HepG2 (cell line): ENCODE measurements around the gene PPP1R16B. TPM values are rescaled to one million over a fixed set of nuclear protein-coding genes. Genes with fewer than 3 reads are reported as not detected.

Source experiments
- ATAC-seq: fragments of 200-7000 bp; cut with Tn5 transposase; 3 replicates; pipeline ENCODE4 v1.9.1; 2020; ENCODE audit warnings: mild to moderate bottlenecking, moderate library complexity
- BruUV-seq: library from RNA; stranded (reverse); fragments of 400-500 nt; replicated peaks from 2 replicates; lab custom pipeline; 2021; lab: Mats Ljungman, UMichigan
- CTCF ChIA-PET: fragments of 300-600 bp; formaldehyde crosslinking; extraction: SDS; loops from one replicate; lab custom pipeline; 2021; ENCODE audit warnings: low total read pairs, inconsistent platforms, low intra/inter-chr PET ratio; lab: Yijun Ruan, JAX
- POLR2A ChIA-PET: fragments of 350-600 bp; sonication (Branson Sonifier 250); formaldehyde crosslinking; loops from one replicate; lab custom pipeline; 2020; ENCODE audit warnings: antibody characterized with exemption, inconsistent platforms; lab: Yijun Ruan, JAX
- DNase-seq: peaks from one replicate; pipeline ENCODE4 v3.0.0-alpha.2; 2015; ENCODE audit warnings: low spot score
- FAIRE-seq: peaks from 3 replicates; lab custom pipeline; 2011; peaks lifted over from hg19 to GRCh38; lab: Jason Lieb, UNC
- H2AFZ ChIP-seq: one replicate; pipeline ENCODE4 v1.6.1; 2011; ENCODE audit warnings: low read length, inconsistent platforms
- H3K27ac ChIP-seq: fragments of 300-600 bp; 3 replicates; pipeline ENCODE4 v1.8.0; 2011; ENCODE audit warnings: mixed run types, mild to moderate bottlenecking, mixed read lengths, low read length, inconsistent platforms; ENCODE audit not compliant: insufficient read depth; ENCODE audit errors: extremely low read length
- H3K27me3 ChIP-seq, 2 experiments: fragments of 200-600 bp in 1 of 2; 2 replicates in 1 of 2; 3 replicates in 1 of 2; pipeline versions ENCODE4 v1.6.0 to v1.8.0; 2011; ENCODE audit warnings: low read length in 2 of 2, mild to moderate bottlenecking in 2 of 2, moderate library complexity in 2 of 2, inconsistent platforms in 1 of 2; ENCODE audit not compliant: insufficient read depth in 2 of 2, control insufficient read depth in 1 of 2
- H3K36me3 ChIP-seq, 2 experiments: fragments of 200-600 bp in 1 of 2; replicated peaks in 1 of 2; 2 replicates in 1 of 2; 3 replicates in 1 of 2; pipeline versions ENCODE4 v1.5.1 to v1.8.0; 2011; ENCODE audit warnings: low read length in 2 of 2, inconsistent platforms in 1 of 2; ENCODE audit not compliant: insufficient read depth in 2 of 2, control insufficient read depth in 1 of 2
- H3K4me1 ChIP-seq: 2 replicates; pipeline ENCODE4 v1.5.1; 2012; ENCODE audit warnings: low read length, inconsistent platforms; ENCODE audit not compliant: insufficient read depth
- H3K4me2 ChIP-seq: 2 replicates; pipeline ENCODE4 v1.6.0; 2011; ENCODE audit warnings: low read depth, low read length, inconsistent platforms
- H3K4me3 ChIP-seq, 3 experiments: fragments of 200-600 bp in 1 of 3; sonication (generic), shearing (Covaris generic) in 1 of 3; replicated peaks in 1 of 3; 2 replicates each; pipeline ENCODE4 v1.5.1; 2011 to 2016; ENCODE audit warnings: low read length in 3 of 3, inconsistent platforms in 2 of 3, low read depth in 2 of 3, mild to moderate bottlenecking in 2 of 3, control low read depth in 1 of 3, mixed read lengths in 1 of 3; ENCODE audit not compliant: insufficient read depth in 1 of 3
- H3K79me2 ChIP-seq: one replicate; pipeline ENCODE4 v1.6.1; 2011; ENCODE audit warnings: low read length, inconsistent platforms; ENCODE audit not compliant: insufficient read depth
- H3K9ac ChIP-seq: 2 replicates; pipeline ENCODE4 v1.6.0; 2011; ENCODE audit warnings: mild to moderate bottlenecking, low read depth, low read length, inconsistent platforms; ENCODE audit not compliant: insufficient read depth
- H3K9me3 ChIP-seq: 2 replicates; pipeline ENCODE4 v1.5.1; 2012; ENCODE audit warnings: mild to moderate bottlenecking, low read length
- H4K20me1 ChIP-seq: 2 replicates; pipeline ENCODE4 v1.6.0; 2011; ENCODE audit warnings: inconsistent platforms, mild to moderate bottlenecking, low read length, moderate library complexity; ENCODE audit not compliant: insufficient read depth
- DZIP1 ChIP-seq: sonication (generic); formaldehyde crosslinking; IDR thresholded peaks from 2 replicates; pipeline ENCODE4 v1.5.0; 2020; ENCODE audit warnings: mild to moderate bottlenecking, missing genetic modification reagents
- GATA4 ChIP-seq: sonication (generic); IDR thresholded peaks from 2 replicates; pipeline ENCODE4 v1.6.1; 2016; ENCODE audit warnings: antibody characterized with exemption, low read depth, borderline replicate concordance
- NFATC3 ChIP-seq: sonication (generic); formaldehyde crosslinking; IDR thresholded peaks from 2 replicates; pipeline ENCODE4 v1.5.1; 2020; ENCODE audit warnings: mild to moderate bottlenecking, missing genetic modification reagents
- PCBP2 ChIP-seq: fragments of 200-400 bp; formaldehyde crosslinking; optimal IDR thresholded peaks from 2 replicates; pipeline ENCODE3; 2018; ENCODE audit warnings: low read length, low read depth; ENCODE audit not compliant: poor library complexity, severe bottlenecking
- REST ChIP-seq, 2 experiments: IDR thresholded peaks; 2 replicates each; pipeline ENCODE4 v1.6.1; 2011 to 2012; ENCODE audit warnings: low read length in 2 of 2, borderline replicate concordance in 1 of 2, low read depth in 1 of 2, mild to moderate bottlenecking in 1 of 2, moderate library complexity in 1 of 2
- TAF1 ChIP-seq: sonication (generic); formaldehyde crosslinking; IDR thresholded peaks from 2 replicates; pipeline ENCODE4 v1.4.0; 2020; ENCODE audit warnings: missing genetic modification reagents
- TBL1XR1 ChIP-seq: fragments of 150-350 bp; IDR thresholded peaks from 2 replicates; pipeline ENCODE4 v1.6.1; 2014; ENCODE audit warnings: borderline replicate concordance, low read length; ENCODE audit not compliant: partially characterized antibody
- TCF7L2 ChIP-seq: IDR thresholded peaks from 2 replicates; pipeline ENCODE4 v1.6.1; 2011; ENCODE audit warnings: mild to moderate bottlenecking, low read depth, low read length, moderate library complexity
- ZFYVE20 ChIP-seq: sonication (generic); formaldehyde crosslinking; IDR thresholded peaks from 2 replicates; pipeline ENCODE4 v1.8.0; 2023; ENCODE audit warnings: low read depth, mild to moderate bottlenecking, moderate library complexity, missing genetic modification reagents, borderline replicate concordance
- ZNF563 ChIP-seq: sonication (generic); formaldehyde crosslinking; IDR thresholded peaks from 2 replicates; pipeline ENCODE4 v1.8.0; 2022; ENCODE audit warnings: mild to moderate bottlenecking, moderate library complexity, missing genetic modification reagents
- ZNF569 ChIP-seq: sonication (generic); formaldehyde crosslinking; IDR thresholded peaks from 2 replicates; pipeline ENCODE4 v1.5.0; 2020; ENCODE audit warnings: mild to moderate bottlenecking, missing genetic modification reagents, moderate library complexity, borderline replicate concordance
- ZNF629 ChIP-seq: sonication (generic); formaldehyde crosslinking; conservative IDR thresholded peaks from 2 replicates; pipeline ENCODE4 v1.5.0; 2020; ENCODE audit warnings: missing genetic modification reagents
- WGBS: methylation state at CpG from one replicate; pipeline ENCODE4 v1.1.6; 2017; ENCODE audit warnings: low lambda C conversion rate; 5-methylcytosine and 5-hydroxymethylcytosine counted together
- in situ Hi-C: cut with HindIII; loops from 2 replicates; pipeline ENCODE4 v1.10.0; 2017; ENCODE audit warnings: low pct_unique_long_range_greater_than_20kb; ENCODE audit not compliant: extremely low pct_ligation_motif_present
- intact Hi-C: fragments of 100-400 bp; cut with micrococcal nuclease; formaldehyde crosslinking; loops from one replicate; pipeline ENCODE4 v1.10.0; 2022; ENCODE audit not compliant: unreplicated experiment
- polyA plus RNA-seq, 8 experiments: library from polyadenylated mRNA; depleted of rRNA in 3 of 8; stranded (reverse) in 7 of 8; unstranded in 1 of 8; fragments of >200 nt; fragmentation: Illumina TruSeq in 4 of 8; extraction: Trizol in 4 of 8; gene quantifications; 2 replicates each; pipeline versions ENCODE4 v1.2.1 to v1.2.3, GENCODE V29; 2011 to 2016; ENCODE audit warnings: low read depth in 4 of 8, missing spikeins in 1 of 8, mixed read lengths in 1 of 8; ENCODE audit not compliant: insufficient read depth in 1 of 8
- total RNA-seq, 5 experiments: library from RNA; depleted of rRNA; stranded (reverse); fragments of >200 nt; fragmentation: Illumina TruSeq; extraction: Trizol; gene quantifications; 2 replicates each; pipeline ENCODE4 v1.2.3, GENCODE V29; 2016; ENCODE audit warnings: low read depth in 1 of 5
- TF ChIP-seq, protein P1 (sequence below): sonication (generic); formaldehyde crosslinking; IDR thresholded peaks from 2 replicates; pipeline ENCODE4 v1.5.1; 2020; ENCODE audit warnings: missing genetic modification reagents, mild to moderate bottlenecking, borderline replicate concordance
- TF ChIP-seq, protein P2 (sequence below): sonication (generic); formaldehyde crosslinking; IDR thresholded peaks from 2 replicates; pipeline ENCODE4 v1.8.0; 2022; ENCODE audit warnings: missing genetic modification reagents, mild to moderate bottlenecking, moderate library complexity, borderline replicate concordance

The PPP1R16B gene
- total and polyA plus RNA-seq, 2 of the 13 experiments (the other 11 are each of a cell fraction or from before 2014, with no cell fraction given) = 0.02 to 0.11 TPM

- intact Hi-C loops = no loop called here
- no TSS peak for BruUV-seq
- TF ChIP-seq DZIP1 (CRISPR knock-in tag) (no peak), ZFYVE20 (CRISPR knock-in tag) (no peak), PCBP2 (no peak), TCF7L2 (no peak), NFATC3 (CRISPR knock-in tag) (no peak), GATA4 (no peak), REST (IDR thresholded peaks at IDR 0.05; ENCODE audit: borderline replicate concordance in 1 of 2, low read depth in 1 of 2, low read length in 2 of 2) (no peak), ZNF629 (CRISPR knock-in tag) (no peak), ZNF563 (no peak), ZNF569 (CRISPR knock-in tag) (no peak), TBL1XR1 (no peak), TAF1 (no peak)
- TF ChIP-seq, protein P1, sequence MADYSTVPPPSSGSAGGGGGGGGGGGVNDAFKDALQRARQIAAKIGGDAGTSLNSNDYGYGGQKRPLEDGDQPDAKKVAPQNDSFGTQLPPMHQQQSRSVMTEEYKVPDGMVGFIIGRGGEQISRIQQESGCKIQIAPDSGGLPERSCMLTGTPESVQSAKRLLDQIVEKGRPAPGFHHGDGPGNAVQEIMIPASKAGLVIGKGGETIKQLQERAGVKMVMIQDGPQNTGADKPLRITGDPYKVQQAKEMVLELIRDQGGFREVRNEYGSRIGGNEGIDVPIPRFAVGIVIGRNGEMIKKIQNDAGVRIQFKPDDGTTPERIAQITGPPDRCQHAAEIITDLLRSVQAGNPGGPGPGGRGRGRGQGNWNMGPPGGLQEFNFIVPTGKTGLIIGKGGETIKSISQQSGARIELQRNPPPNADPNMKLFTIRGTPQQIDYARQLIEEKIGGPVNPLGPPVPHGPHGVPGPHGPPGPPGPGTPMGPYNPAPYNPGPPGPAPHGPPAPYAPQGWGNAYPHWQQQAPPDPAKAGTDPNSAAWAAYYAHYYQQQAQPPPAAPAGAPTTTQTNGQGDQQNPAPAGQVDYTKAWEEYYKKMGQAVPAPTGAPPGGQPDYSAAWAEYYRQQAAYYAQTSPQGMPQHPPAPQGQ (CRISPR knock-in tag) = no peak
- TF ChIP-seq, protein P2, sequence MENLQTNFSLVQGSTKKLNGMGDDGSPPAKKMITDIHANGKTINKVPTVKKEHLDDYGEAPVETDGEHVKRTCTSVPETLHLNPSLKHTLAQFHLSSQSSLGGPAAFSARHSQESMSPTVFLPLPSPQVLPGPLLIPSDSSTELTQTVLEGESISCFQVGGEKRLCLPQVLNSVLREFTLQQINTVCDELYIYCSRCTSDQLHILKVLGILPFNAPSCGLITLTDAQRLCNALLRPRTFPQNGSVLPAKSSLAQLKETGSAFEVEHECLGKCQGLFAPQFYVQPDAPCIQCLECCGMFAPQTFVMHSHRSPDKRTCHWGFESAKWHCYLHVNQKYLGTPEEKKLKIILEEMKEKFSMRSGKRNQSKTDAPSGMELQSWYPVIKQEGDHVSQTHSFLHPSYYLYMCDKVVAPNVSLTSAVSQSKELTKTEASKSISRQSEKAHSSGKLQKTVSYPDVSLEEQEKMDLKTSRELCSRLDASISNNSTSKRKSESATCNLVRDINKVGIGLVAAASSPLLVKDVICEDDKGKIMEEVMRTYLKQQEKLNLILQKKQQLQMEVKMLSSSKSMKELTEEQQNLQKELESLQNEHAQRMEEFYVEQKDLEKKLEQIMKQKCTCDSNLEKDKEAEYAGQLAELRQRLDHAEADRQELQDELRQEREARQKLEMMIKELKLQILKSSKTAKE = no peak
Measured at GRCh38 chr20:38833857-38834164, 28.3 kb downstream of the PPP1R16B start.

More at GRCh38 chr20:38833857-38834164, 28.3 kb downstream of the PPP1R16B start:
- CTCF ChIA-PET = no interaction called here
- Histone ChIP-seq H3K4me1 (no peaks in the 10 kb centered on the region), H3K27ac (no peak overlapping the region), H3K79me2 (no peaks in the 10 kb centered on the region), H3K36me3 (no peaks in the 10 kb centered on the region), H3K27me3 (peaks cover 0 to 4% of the 10 kb centered on the region in 2 experiments; a peak in 2 of 5 replicates), H3K9me3 (no peaks in the 10 kb centered on the region), H4K20me1 (no peaks in the 10 kb centered on the region), H3K9ac (no peak overlapping the region), H3K4me3 (no peak overlapping the region), H2AFZ (no peak overlapping the region), H3K4me2 (no peak overlapping the region)
- FAIRE-seq = no peak
- in situ Hi-C loops = no loop called here
- POLR2A ChIA-PET = no interaction called here
- no peak for DNase-seq
- WGBS = 55% methylated on average over 4 of the region's 4 CpGs
- no peak for ATAC-seq
